Astrocyte (in vitro differentiated cells and primary cell): Measurements from ENCODE around the gene SLC35D2. TPM values are rescaled to one million over a fixed set of nuclear protein-coding genes. Genes with fewer than 3 reads are reported as not detected.
"Not testable (repeated sequence)": the region's sequence is repeated elsewhere in the genome, so short reads cannot be mapped to it uniquely, and the experiment has no call there.

Source experiments
- DNase-seq: peaks from one replicate; pipeline ENCODE4 v3.0.0-alpha.2; 2010; ENCODE audit warnings: low read depth
- FAIRE-seq: peaks from 2 replicates; lab custom pipeline; 2011; peaks lifted over from hg19 to GRCh38; lab: Jason Lieb, UNC
- H2AFZ ChIP-seq: 2 replicates; pipeline ENCODE4 v1.6.0; 2012; ENCODE audit warnings: low read depth, low read length, inconsistent platforms
- H3K27ac ChIP-seq: 2 replicates; pipeline ENCODE4 v1.5.1; 2011; ENCODE audit warnings: low read depth, low read length, inconsistent platforms
- H3K27me3 ChIP-seq: 2 replicates; pipeline ENCODE4 v1.6.0; 2011; ENCODE audit warnings: low read length, inconsistent platforms; ENCODE audit not compliant: insufficient read depth
- H3K36me3 ChIP-seq: 2 replicates; pipeline ENCODE4 v1.5.1; 2011; ENCODE audit warnings: low read length, inconsistent platforms; ENCODE audit not compliant: insufficient read depth
- H3K4me1 ChIP-seq: 2 replicates; pipeline ENCODE4 v1.5.1; 2011; ENCODE audit warnings: low read length, inconsistent platforms; ENCODE audit not compliant: insufficient read depth
- H3K4me2 ChIP-seq: 2 replicates; pipeline ENCODE4 v1.6.0; 2012; ENCODE audit warnings: low read length, inconsistent platforms
- H3K4me3 ChIP-seq: 2 replicates; pipeline ENCODE4 v1.5.1; 2011; ENCODE audit warnings: low read depth, mild to moderate bottlenecking, low read length, inconsistent platforms; ENCODE audit not compliant: insufficient read depth
- H3K79me2 ChIP-seq: 2 replicates; pipeline ENCODE4 v1.6.0; 2012; ENCODE audit warnings: mild to moderate bottlenecking, low read length, inconsistent platforms; ENCODE audit not compliant: insufficient read depth
- H3K9ac ChIP-seq: 2 replicates; pipeline ENCODE4 v1.6.0; 2012; ENCODE audit warnings: mild to moderate bottlenecking, low read length, inconsistent platforms
- H3K9me3 ChIP-seq: 2 replicates; pipeline ENCODE4 v1.5.1; 2012; ENCODE audit warnings: low read depth, mild to moderate bottlenecking, low read length, inconsistent platforms; ENCODE audit not compliant: insufficient read depth
- H4K20me1 ChIP-seq: 2 replicates; pipeline ENCODE4 v1.6.0; 2012; ENCODE audit warnings: low read length, inconsistent platforms; ENCODE audit not compliant: insufficient read depth
- H3K27ac Mint-ChIP-seq: one replicate; pipeline ENCODE4 v1.8.0; 2021; ENCODE audit warnings: mild to moderate bottlenecking, mixed read lengths; ENCODE audit not compliant: unreplicated experiment
- H3K27me3 Mint-ChIP-seq: one replicate; pipeline ENCODE4 v1.8.0; 2021; ENCODE audit warnings: low read depth, mixed read lengths; ENCODE audit not compliant: unreplicated experiment
- H3K36me3 Mint-ChIP-seq: one replicate; pipeline ENCODE4 v1.8.0; 2021; ENCODE audit warnings: low read depth, mixed read lengths; ENCODE audit not compliant: unreplicated experiment
- H3K4me1 Mint-ChIP-seq: one replicate; pipeline ENCODE4 v1.8.0; 2021; ENCODE audit warnings: low read depth, mixed read lengths; ENCODE audit not compliant: unreplicated experiment
- H3K4me3 Mint-ChIP-seq: one replicate; pipeline ENCODE4 v1.8.0; 2021; ENCODE audit warnings: mild to moderate bottlenecking, moderate library complexity, mixed read lengths; ENCODE audit not compliant: unreplicated experiment
- H3K9me3 Mint-ChIP-seq: one replicate; pipeline ENCODE4 v1.8.0; 2021; ENCODE audit warnings: mild to moderate bottlenecking, mixed read lengths; ENCODE audit not compliant: unreplicated experiment
- CTCF ChIP-seq: IDR thresholded peaks from 2 replicates; pipeline ENCODE4 v1.5.1; 2011; ENCODE audit warnings: low read depth, mild to moderate bottlenecking, inconsistent platforms, low read length, moderate library complexity; ENCODE audit not compliant: insufficient read depth
- EZH2 ChIP-seq: IDR thresholded peaks from 2 replicates; pipeline ENCODE4 v1.6.1; 2012; ENCODE audit warnings: mild to moderate bottlenecking, low read length, inconsistent platforms; ENCODE audit not compliant: insufficient read depth
- total RNA-seq: library from RNA; stranded (reverse); gene quantifications from 2 replicates; pipeline ENCODE4 v1.2.1, GENCODE V29; 2021

The SLC35D2 gene
- total RNA-seq, 1 donor from 2014 or later = 37.3 TPM

DNA sequence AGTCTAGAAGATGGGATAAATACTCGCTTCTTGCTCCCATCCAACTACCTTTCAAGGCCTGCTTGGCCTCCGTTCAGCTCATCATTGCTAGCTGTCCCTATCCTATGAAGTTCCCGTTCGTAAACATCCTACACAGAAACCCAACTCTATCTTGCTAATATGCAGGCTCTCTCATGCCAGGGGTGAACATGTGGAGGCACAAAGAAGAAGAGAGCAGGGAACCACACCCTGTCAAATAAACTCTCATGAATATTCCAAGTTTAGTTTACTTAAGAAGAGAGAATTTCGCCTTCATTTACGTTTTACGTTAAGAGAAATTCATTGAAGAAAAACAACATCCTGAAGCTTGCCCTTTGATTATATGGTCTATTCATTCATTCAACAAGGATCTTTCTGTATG is 73.7 kb downstream of the SLC35D2 start:
- no peak for FAIRE-seq
- no peak for TF ChIP-seq CTCF
- no peak for TF ChIP-seq EZH2

DNA sequence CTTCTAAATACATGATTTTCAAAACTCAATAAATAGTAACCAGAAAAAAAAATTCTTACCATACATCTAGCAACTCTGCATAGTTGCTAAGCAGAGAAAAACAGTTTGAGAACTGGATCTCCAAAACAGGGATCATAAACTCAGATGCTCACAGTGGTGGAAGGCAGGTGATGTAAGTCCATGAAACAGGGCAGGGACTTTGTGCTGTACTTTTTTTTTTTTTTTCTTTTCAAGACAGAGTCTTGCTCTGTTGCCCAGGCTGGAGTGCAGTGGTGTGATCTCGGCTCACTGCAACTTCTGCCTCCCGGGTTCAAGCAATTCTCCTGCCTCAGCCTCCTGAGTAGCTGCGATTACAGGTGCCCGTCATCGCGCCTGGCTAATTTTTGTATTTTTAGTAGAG is 76.6 kb downstream of the SLC35D2 start:
- H3K27ac Mint-ChIP-seq, H3K9ac ChIP-seq, H3K27me3 ChIP-seq, H3K4me2 ChIP-seq, H4K20me1 ChIP-seq, H3K4me3 ChIP-seq, H3K4me3 Mint-ChIP-seq, H3K27ac ChIP-seq, DNase-seq, H2AFZ ChIP-seq, H3K9me3 ChIP-seq, FAIRE-seq, H3K4me1 Mint-ChIP-seq, H3K36me3 ChIP-seq, H3K36me3 Mint-ChIP-seq, H3K27me3 Mint-ChIP-seq, H3K79me2 ChIP-seq, H3K4me1 ChIP-seq: not testable (repeated sequence)
- H3K9me3 Mint-ChIP-seq = peaks cover 22% of the 10 kb centered on the region

More for the DNA sequence above, 73.7 kb downstream of the SLC35D2 start:
- Histone ChIP-seq H3K4me1 (no peaks in the 10 kb centered on the region), H3K4me3 (no peak overlapping the region), H3K27me3 (no peaks in the 10 kb centered on the region), H3K36me3 (no peaks in the 10 kb centered on the region), H3K4me2 (no peak overlapping the region), H2AFZ (no peak overlapping the region), H3K27ac (no peak overlapping the region), H3K9me3 (no peaks in the 10 kb centered on the region), H3K79me2 (no peaks in the 10 kb centered on the region), H3K9ac (no peak overlapping the region), H4K20me1 (no peaks in the 10 kb centered on the region)
- peaks cover 24% of the 10 kb centered on the region for H3K36me3 Mint-ChIP-seq
- H3K4me1 Mint-ChIP-seq = no peaks in the 10 kb centered on the region
- DNase-seq = no peak
- H3K9me3 Mint-ChIP-seq = peaks cover 31% of the 10 kb centered on the region
- H3K27ac Mint-ChIP-seq = no peak overlapping the region
- no peak overlapping the region for H3K4me3 Mint-ChIP-seq
- no peaks in the 10 kb centered on the region for H3K27me3 Mint-ChIP-seq

DNA sequence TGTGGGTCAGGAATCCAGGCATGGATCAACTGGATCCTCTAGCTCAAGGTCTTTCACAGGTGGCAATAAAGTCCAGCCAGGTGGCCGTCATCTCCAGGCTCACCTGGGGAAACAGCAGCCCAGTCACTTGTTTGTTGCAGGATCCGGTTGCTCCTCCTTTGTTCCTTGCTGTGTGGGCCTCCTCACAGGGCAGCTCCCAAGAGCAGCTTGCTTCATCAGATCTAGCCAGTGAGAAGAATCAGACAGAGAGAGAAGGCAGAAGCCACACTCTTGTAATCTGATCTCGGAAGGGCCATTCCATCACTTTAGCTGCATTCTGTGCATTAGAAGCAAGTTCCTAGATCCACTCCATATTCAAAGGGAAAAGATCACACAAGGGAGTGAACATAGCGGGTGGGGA is 78.3 kb downstream of the SLC35D2 start:
- DNase-seq (no peak), FAIRE-seq (no peak)
- H4K20me1 ChIP-seq = no peaks in the 10 kb centered on the region
- H3K9me3 ChIP-seq = no peaks in the 10 kb centered on the region
- Mint-ChIP-seq H3K4me3 (no peak overlapping the region), H3K27ac (no peak overlapping the region), H3K36me3 (peaks cover 6% of the 10 kb centered on the region), H3K27me3 (no peaks in the 10 kb centered on the region), H3K9me3 (peaks cover 13% of the 10 kb centered on the region), H3K4me1 (no peaks in the 10 kb centered on the region)
- no peak overlapping the region for H3K4me2 ChIP-seq
- no peaks in the 10 kb centered on the region for H3K79me2 ChIP-seq
- TF ChIP-seq EZH2 (no peak), CTCF (no peak)
- H3K4me3 ChIP-seq = no peak overlapping the region
- no peaks in the 10 kb centered on the region for H3K36me3 ChIP-seq
- H3K4me1 ChIP-seq = peaks cover under 1% of the 10 kb centered on the region
- H2AFZ ChIP-seq = no peak overlapping the region
- no peak overlapping the region for H3K9ac ChIP-seq
- no peak overlapping the region for H3K27ac ChIP-seq
- no peaks in the 10 kb centered on the region for H3K27me3 ChIP-seq
